ENCODE results near the gene CWH43.
"Not testable (repeated sequence)": the region's sequence is repeated elsewhere in the genome, so short reads cannot be mapped to it uniquely, and the experiment has no call there.

Gene CWH43

DNA sequence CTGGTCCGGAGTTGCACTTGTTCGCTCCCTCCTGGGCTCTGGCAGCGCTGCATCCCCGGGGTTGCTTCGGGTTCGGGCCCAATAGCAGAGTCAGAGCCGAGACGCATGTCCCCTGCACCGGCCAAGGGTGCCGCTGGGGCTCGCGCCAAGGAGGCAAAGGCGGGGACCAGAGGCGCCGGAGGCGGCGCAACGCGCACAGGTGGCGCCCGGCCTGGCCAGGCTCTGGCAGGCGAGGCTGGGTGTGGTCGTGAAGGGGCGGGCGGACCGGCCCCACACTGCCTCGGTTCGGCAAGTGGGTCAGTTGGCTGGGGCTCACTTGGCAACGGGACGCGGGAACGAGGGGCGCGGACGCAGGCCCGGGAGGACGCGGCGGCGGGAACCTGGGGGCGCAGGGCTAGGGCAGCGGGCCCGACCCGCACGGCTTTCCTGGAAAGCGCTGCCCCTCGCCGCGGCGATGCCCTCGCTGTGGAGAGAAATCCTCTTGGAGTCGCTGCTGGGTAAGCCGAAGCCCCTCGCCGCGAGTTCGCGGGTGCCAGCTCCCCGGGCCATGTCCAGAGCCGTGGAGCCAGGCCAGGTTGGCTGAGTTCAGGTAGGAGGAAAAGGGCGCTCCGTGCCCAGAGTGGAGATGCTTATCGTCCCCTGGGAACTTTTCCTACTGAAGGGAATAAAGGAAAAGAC is at the start of gene CWH43:
Gene CWH43 (plus strand): TSS at position 300 of the 678 bp plus-strand sequence. CDS start 155 bp downstream, at position 455.
- DNase-seq (ENCODE audit: low read depth): no peak

GRCh38 chr4:48937033-48937432 is 49.0 kb upstream of the CWH43 start:
- no peak for DNase-seq (ENCODE audit: low read depth)

DNA sequence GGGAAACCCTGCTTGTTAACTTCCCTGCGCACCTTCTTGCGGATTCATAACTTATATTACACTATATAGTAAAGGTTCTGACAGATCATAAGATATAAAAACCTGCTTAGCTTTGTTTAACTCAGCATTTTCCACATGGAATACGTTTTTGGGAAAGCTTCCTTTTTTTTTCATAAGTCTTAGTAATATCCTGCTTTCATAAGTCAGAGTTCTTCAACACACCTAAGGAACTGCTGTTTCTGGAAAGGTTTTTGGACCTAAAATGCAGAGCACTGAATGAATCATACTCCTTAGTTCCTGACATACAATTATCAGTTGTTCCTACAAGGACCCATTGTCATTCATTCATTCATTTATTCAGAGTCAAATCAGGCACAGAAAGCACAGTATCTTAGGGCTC is 47.2 kb upstream of the CWH43 start:
- no peak for DNase-seq (ENCODE audit: low read depth)

- DNase-seq (ENCODE audit: low read depth): no peak
Measured at GRCh38 chr4:48939785-48940184, 46.3 kb upstream of the CWH43 start.

- no peak for DNase-seq (ENCODE audit: low read depth)
Measured at GRCh38 chr4:48943387-48943786, 42.7 kb upstream of the CWH43 start.

DNA sequence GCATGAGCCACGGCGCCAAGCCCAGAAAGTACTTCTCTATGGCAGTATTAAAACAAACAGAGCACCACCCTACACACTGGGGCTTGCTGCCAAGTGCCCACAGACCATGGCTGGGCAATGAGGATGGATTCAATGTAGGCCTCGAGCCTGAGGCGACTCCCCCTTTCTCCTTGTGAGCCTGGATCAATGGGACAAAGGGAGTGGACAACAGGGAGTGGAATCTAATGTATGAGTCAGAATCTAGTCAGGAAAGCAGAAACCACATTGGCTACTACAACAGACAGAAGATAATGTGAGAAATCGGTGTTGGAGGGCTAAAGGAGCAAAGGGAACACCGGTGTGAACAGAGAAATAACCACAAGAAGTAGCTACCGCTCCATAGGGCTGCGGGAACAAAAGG is 41.8 kb upstream of the CWH43 start:
- no peak for DNase-seq (ENCODE audit: low read depth)

DNA sequence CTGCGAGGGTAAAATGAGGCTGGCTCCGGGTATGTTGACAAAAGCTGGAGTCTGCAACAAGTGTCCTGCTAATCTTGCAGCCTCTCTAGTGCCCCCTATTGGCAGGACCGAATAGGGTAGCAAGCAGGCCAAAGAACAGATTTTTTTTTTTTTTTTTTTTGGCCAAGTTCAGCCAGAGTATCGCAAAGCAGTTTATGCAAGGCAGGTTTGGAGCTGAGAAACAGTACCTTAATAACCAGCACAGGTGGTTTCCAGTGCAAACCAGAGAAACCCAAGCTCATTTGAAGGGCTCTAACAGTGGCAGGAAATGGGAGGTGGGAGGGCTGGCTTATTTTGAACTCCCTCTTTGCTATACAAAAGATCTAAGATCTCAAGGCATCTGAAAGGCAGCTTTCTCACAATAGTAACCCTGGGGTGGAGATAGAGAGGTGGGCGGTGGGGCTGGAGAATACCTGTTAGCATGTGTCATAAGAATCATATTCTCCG is 41.3 kb upstream of the CWH43 start:
- peak; percentile 20 for DNase-seq (ENCODE audit: low read depth)

- no peak for DNase-seq (ENCODE audit: low read depth)
Measured at GRCh38 chr4:48945981-48946380, 40.1 kb upstream of the CWH43 start.

DNA sequence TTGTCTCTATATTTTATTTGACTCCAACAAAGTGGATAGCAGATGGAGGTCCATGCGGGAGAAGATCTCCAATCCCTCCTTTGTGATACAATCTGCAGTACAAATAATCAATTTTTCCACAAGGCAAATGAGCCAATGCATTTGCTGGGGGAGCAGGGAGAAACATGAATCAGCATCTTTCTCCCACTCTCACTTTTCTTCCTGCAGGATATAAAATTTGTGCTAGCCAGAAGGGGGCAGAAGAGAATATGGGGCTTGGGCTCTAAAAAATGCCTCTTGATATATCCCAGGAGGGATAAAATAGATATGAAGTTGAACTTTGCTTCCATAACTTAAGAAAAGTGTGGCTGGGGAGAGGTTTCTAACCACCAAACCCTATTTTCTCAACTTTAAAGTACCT is 38.3 kb upstream of the CWH43 start:
- no peak for DNase-seq (ENCODE audit: low read depth)

DNA sequence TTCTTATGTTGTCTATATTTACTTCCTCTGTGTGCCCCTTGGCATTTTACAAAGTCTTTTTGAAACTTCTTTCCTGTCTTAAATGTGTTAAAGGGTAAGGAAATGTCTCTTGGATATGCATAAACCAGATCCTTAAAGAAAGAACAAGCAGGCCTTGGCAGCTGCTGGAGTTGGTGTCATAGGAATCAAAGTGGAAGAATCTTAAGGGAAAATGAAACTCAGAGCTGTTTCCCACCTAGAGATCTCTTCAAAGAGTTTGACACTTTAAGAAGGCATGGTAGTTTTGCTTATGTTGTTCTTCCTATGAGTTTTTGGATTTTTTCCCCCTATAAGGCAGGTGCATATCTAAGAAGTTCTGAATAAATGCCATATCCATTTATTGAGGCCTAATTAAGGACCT is 37.0 kb upstream of the CWH43 start:
- DNase-seq (ENCODE audit: low read depth): no peak

GRCh38 chr4:48949518-48950219 is 36.4 kb upstream of the CWH43 start:
- no peak for DNase-seq (ENCODE audit: low read depth)

- no peak for DNase-seq (ENCODE audit: low read depth)
Measured at GRCh38 chr4:48954314-48954713, 31.8 kb upstream of the CWH43 start.

- not testable (repeated sequence) for DNase-seq (ENCODE audit: low read depth)
Measured at GRCh38 chr4:48957366-48957765, 28.7 kb upstream of the CWH43 start.

DNA sequence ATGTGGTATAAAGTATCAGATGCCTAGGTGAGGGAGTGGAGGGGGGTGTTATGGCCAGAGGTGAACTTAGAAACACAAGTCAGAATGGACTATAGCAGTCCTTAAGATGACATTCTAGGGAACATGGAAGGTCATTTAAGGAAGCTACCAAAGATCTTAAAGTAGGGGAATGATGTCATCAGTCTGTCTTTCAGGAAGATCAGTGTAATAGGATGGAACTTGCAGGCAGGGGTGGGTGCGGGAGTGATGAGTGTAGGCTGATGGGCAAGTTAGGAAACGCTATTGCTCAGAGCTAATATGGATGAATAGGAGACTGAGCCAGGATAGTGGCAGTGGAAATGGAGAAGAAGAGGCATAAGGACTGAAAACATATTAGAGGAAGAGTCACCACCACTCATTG is 27.5 kb upstream of the CWH43 start:
- DNase-seq (ENCODE audit: low read depth): no peak

GRCh38 chr4:48960988-48961635 is 25.0 kb upstream of the CWH43 start:
- no peak for DNase-seq (ENCODE audit: low read depth)

DNA sequence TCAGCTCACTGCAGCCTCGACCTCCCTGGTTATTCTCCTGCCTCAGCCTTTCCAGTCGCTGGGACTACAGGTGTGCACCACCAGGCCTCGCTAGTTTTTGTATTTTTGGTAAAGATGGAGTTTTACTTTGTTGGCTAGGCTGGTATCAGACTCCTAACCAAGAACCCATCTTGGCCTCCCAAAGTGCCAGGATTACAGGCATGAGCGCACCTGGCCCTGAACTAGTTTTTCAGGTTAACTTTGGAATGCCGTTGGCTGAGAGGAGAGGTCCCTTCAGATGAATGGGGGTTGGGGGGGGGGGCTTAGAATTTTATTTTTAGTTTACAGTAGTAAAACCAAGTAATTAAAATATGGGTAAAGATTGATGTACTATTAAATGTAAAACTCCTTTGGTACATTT is 23.4 kb upstream of the CWH43 start:
- DNase-seq (ENCODE audit: low read depth): no peak

DNA sequence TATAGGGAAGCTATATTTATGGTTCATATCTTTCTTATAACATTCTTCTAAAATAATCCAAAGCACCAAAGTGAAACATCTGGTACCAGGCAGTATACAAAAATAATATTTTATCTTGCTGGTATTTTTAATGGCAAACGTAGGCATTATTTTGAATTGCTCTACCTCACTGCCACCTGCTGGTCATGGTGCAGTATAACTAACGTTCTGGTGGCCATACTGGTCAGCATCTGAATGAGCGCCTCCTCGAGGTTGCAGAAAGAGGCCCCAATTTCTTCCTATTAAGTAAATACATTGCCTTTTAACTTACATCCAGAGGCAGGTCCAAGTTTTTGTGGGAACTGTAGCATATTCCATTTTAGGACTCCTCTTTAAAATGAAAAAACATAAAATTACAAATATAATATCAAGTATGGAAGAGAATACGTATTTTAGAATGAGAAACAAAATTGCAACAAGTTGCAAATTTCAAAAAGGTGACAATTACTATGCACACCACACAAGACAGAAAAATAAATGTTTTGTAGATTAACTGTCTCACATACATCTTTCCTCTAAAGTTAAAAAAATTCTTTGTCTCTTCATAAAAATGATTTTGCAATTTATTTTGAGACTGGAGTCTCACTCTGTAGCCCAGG is 22.9 kb upstream of the CWH43 start:
- peak; percentile 68 for DNase-seq (ENCODE audit: low read depth)

GRCh38 chr4:48967101-48967500 is 19.0 kb upstream of the CWH43 start:
- no peak for DNase-seq (ENCODE audit: low read depth)

DNA sequence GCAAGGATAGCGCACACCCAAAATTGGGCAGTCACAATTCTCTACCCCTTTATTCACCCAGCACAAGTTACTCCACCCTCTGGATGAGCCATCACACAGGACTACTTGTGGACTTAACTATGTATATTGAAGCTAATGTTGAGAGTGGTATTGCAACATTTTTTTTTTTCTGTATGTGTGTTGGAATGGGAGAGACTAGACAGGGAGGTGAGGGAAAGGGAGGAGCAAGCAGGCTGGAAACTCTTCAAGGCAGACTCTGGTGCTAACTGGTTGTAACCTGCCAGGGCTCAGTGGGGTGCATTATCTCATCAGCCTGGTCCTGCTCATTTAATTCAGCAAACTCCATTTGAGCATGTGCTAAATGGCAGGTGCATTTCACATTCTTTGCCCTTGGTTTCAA is 18.4 kb upstream of the CWH43 start:
- no peak for DNase-seq (ENCODE audit: low read depth)

DNA sequence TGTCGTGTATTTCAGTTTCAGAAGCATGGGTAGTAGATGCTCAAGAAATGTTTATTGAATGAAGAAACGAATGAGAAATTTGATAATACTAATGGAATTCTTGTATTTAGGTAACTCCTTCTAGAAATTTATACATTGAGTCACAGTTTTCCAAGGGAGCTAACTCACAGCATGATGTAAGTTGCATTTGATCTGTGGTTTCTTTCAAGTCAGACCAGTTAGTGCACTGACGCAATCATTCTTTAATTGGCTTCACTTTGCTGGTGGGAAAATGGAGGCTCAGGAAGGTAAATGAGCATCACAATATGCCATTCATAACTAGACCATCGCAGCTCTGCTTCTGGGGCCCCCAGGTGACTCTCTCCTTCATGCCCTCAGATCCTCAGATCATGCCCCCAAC is 17.3 kb upstream of the CWH43 start:
- DNase-seq (ENCODE audit: low read depth): no peak

DNA sequence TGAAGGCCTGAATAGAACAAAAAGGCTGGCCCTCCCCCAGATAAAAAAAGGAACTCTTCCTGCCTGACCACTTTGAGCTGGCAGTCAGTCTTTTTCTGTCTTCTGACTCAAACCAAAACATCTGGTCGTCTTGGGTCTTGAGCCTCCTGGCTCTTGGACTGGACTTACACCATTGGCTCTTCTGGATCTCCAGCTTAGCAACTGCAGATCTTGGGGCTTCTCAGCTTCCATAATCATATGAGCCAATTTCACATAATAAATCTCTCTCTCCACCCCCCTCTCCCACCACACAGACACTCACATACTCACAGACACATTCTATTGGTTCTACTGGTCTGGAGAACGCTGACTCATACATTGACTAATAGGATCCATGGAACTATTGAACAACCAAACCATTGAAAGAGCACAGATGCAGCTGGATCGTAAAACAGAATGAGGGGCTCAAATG is 15.6 kb upstream of the CWH43 start:
- no peak for DNase-seq (ENCODE audit: low read depth)

- no peak for DNase-seq (ENCODE audit: low read depth)
Measured at GRCh38 chr4:48974979-48975640, 11.0 kb upstream of the CWH43 start.
